Astrocyte (in vitro differentiated cells and primary cell): Measurements from ENCODE around the gene RAPGEF4.

Experiments
- CTCF ChIP-seq: IDR thresholded peaks from 2 replicates; pipeline ENCODE4 v1.5.1; 2011; ENCODE audit warnings: low read depth, mild to moderate bottlenecking, inconsistent platforms, low read length, moderate library complexity; ENCODE audit not compliant: insufficient read depth
- EZH2 ChIP-seq: IDR thresholded peaks from 2 replicates; pipeline ENCODE4 v1.6.1; 2012; ENCODE audit warnings: mild to moderate bottlenecking, low read length, inconsistent platforms; ENCODE audit not compliant: insufficient read depth

- TF ChIP-seq CTCF: no peak
- TF ChIP-seq EZH2: no peak
These were observed 154.3 kb downstream of the RAPGEF4 start for GRCh38 chr2:172889768-172890430.
